OCI-LY1 (cell line): ENCODE measurements around the gene CACFD1.

Experiments used
- CTCF ChIP-seq: fragments of 200-600 bp; sonication (generic), shearing (Covaris generic); IDR thresholded peaks from 2 replicates; pipeline ENCODE4 v1.5.1; 2017; ENCODE audit warnings: mild to moderate bottlenecking, antibody characterized with exemption, low read length, moderate library complexity, mixed read lengths
- EZH2 ChIP-seq: fragments of 200-600 bp; sonication (generic), shearing (Covaris generic); IDR thresholded peaks from 2 replicates; pipeline ENCODE4 v1.8.0; 2017; ENCODE audit warnings: borderline replicate concordance, mixed run types, mild to moderate bottlenecking, antibody characterized with exemption, low read length, moderate library complexity, mixed read lengths

- TF ChIP-seq CTCF (peak; percentile 54), EZH2 (no peak)
These were observed 21.8 kb upstream of the CACFD1 start for GRCh38 chr9:133437753-133438531.
